WTC11 (cell line): Measurements from ENCODE around the gene SLC4A1AP. TPM values are rescaled to one million over a fixed set of nuclear protein-coding genes. Genes with fewer than 3 reads are reported as not detected.

ENCODE experiments used
- ATAC-seq: fragments of 200-7000 bp; cut with Tn5 transposase; 2 replicates; pipeline ENCODE4 v1.10.0; 2021; ENCODE audit warnings: mild to moderate bottlenecking, moderate library complexity
- CTCF ChIA-PET: fragments of 300-600 bp; sonication (Branson Sonifier 250); formaldehyde crosslinking; loops from one replicate; lab custom pipeline; 2021; ENCODE audit warnings: antibody characterized with exemption; lab: Charles Lee
- POLR2A ChIA-PET: fragments of 350-600 bp; sonication (Branson Sonifier 250); formaldehyde crosslinking; loops from one replicate; lab custom pipeline; 2021; ENCODE audit warnings: antibody characterized with exemption; lab: Charles Lee
- DNase-seq: peaks from one replicate; pipeline ENCODE4 v3.0.0; 2021; ENCODE audit warnings: low spot score
- H3K27ac Mint-ChIP-seq: 2 replicates; pipeline ENCODE4 v1.8.0; 2021; ENCODE audit warnings: mixed read lengths
- H3K27me3 Mint-ChIP-seq: 2 replicates; pipeline ENCODE4 v1.8.0; 2021; ENCODE audit warnings: low read depth, mild to moderate bottlenecking, moderate library complexity, mixed read lengths
- H3K36me3 Mint-ChIP-seq: 2 replicates; pipeline ENCODE4 v1.8.0; 2021; ENCODE audit warnings: mixed read lengths
- H3K4me1 Mint-ChIP-seq: 2 replicates; pipeline ENCODE4 v1.8.0; 2022; ENCODE audit warnings: mixed read lengths
- H3K4me3 Mint-ChIP-seq: 2 replicates; pipeline ENCODE4 v1.8.0; 2021; ENCODE audit warnings: mild to moderate bottlenecking, moderate library complexity, mixed read lengths
- H3K9me3 Mint-ChIP-seq: 2 replicates; pipeline ENCODE4 v1.8.0; 2021; ENCODE audit warnings: mixed read lengths
- AR ChIP-seq: fragments of 250-450 bp; sonication (Bioruptor Pico); IDR thresholded peaks from 2 replicates; pipeline ENCODE4 v1.9.0; 2021; ENCODE audit warnings: mild to moderate bottlenecking
- ARID4B ChIP-seq: sonication (generic); formaldehyde crosslinking; IDR thresholded peaks from 2 replicates; pipeline ENCODE4 v1.8.0; 2023; ENCODE audit warnings: missing genetic modification reagents, mild to moderate bottlenecking, borderline replicate concordance
- ATF2 ChIP-seq: sonication (generic); formaldehyde crosslinking; IDR thresholded peaks from 2 replicates; pipeline ENCODE4 v1.8.1; 2022; ENCODE audit warnings: low read depth, missing genetic modification reagents, borderline replicate concordance
- ELF4 ChIP-seq: sonication (generic); formaldehyde crosslinking; IDR thresholded peaks from 2 replicates; pipeline ENCODE4 v1.8.1; 2022; ENCODE audit warnings: low read depth, mild to moderate bottlenecking, moderate library complexity, missing genetic modification reagents
- EMX1 ChIP-seq: fragments of 250-450 bp; sonication (Bioruptor Pico); IDR thresholded peaks from 2 replicates; pipeline ENCODE4 v1.8.0; 2021; ENCODE audit warnings: mild to moderate bottlenecking
- FOXJ3 ChIP-seq: sonication (generic); formaldehyde crosslinking; IDR thresholded peaks from 2 replicates; pipeline ENCODE4 v1.9.0; 2021; ENCODE audit warnings: missing genetic modification reagents, mild to moderate bottlenecking, borderline replicate concordance
- FOXK1 ChIP-seq: sonication (generic); formaldehyde crosslinking; IDR thresholded peaks from 2 replicates; pipeline ENCODE4 v1.8.0; 2022; ENCODE audit warnings: mild to moderate bottlenecking, moderate library complexity, missing genetic modification reagents
- FOXP1 ChIP-seq: sonication (generic); formaldehyde crosslinking; IDR thresholded peaks from 2 replicates; pipeline ENCODE4 v1.8.0; 2022; ENCODE audit warnings: missing genetic modification reagents, mild to moderate bottlenecking, moderate library complexity, borderline replicate concordance
- JAZF1 ChIP-seq: fragments of 250-450 bp; sonication (Bioruptor Pico); IDR thresholded peaks from 2 replicates; pipeline ENCODE4 v1.9.0; 2021; ENCODE audit warnings: moderate library complexity, mild to moderate bottlenecking, inconsistent platforms
- NR2C2 ChIP-seq: sonication (generic); formaldehyde crosslinking; IDR thresholded peaks from 2 replicates; pipeline ENCODE4 v1.8.0; 2022; ENCODE audit warnings: mild to moderate bottlenecking, missing genetic modification reagents
- SMAD4 ChIP-seq: sonication (generic); formaldehyde crosslinking; IDR thresholded peaks from 2 replicates; pipeline ENCODE4 v1.8.0; 2022; ENCODE audit warnings: mild to moderate bottlenecking, missing genetic modification reagents
- TCF7 ChIP-seq: sonication (generic); formaldehyde crosslinking; IDR thresholded peaks from 2 replicates; pipeline ENCODE4 v1.8.0; 2022; ENCODE audit warnings: mild to moderate bottlenecking, low read depth, missing genetic modification reagents, moderate library complexity
- TEAD4 ChIP-seq: sonication (generic); formaldehyde crosslinking; IDR thresholded peaks from 2 replicates; pipeline ENCODE4 v1.8.0; 2022; ENCODE audit warnings: mild to moderate bottlenecking, missing genetic modification reagents
- TP53 ChIP-seq: sonication (generic); formaldehyde crosslinking; IDR thresholded peaks from 2 replicates; pipeline ENCODE4 v1.8.1; 2023; ENCODE audit warnings: mild to moderate bottlenecking, missing genetic modification reagents
- ZNF138 ChIP-seq: sonication (generic); formaldehyde crosslinking; conservative IDR thresholded peaks from 2 replicates; pipeline ENCODE4 v1.8.1; 2022; ENCODE audit warnings: mild to moderate bottlenecking, moderate library complexity, missing genetic modification reagents
- ZNF219 ChIP-seq: sonication (generic); formaldehyde crosslinking; IDR thresholded peaks from 2 replicates; pipeline ENCODE4 v1.8.0; 2023; ENCODE audit warnings: missing genetic modification reagents, mild to moderate bottlenecking, borderline replicate concordance
- ZNF317 ChIP-seq: sonication (generic); formaldehyde crosslinking; IDR thresholded peaks from 2 replicates; pipeline ENCODE4 v1.8.1; 2023; ENCODE audit warnings: low read depth, mild to moderate bottlenecking, moderate library complexity, missing genetic modification reagents, borderline replicate concordance
- ZNF425 ChIP-seq: fragments of 250-450 bp; sonication (Bioruptor Pico); conservative IDR thresholded peaks from 2 replicates; pipeline ENCODE4 v1.9.0; 2021; ENCODE audit warnings: mild to moderate bottlenecking
- ZNF512 ChIP-seq: sonication (generic); formaldehyde crosslinking; IDR thresholded peaks from 2 replicates; pipeline ENCODE4 v1.8.1; 2022; ENCODE audit warnings: missing genetic modification reagents, borderline replicate concordance
- ZNF532 ChIP-seq: fragments of 250-450 bp; sonication (Bioruptor Pico); IDR thresholded peaks from 2 replicates; pipeline ENCODE4 v1.9.0; 2021; ENCODE audit warnings: mild to moderate bottlenecking, borderline replicate concordance
- total RNA-seq: library from RNA; stranded (reverse); gene quantifications from 3 replicates; pipeline ENCODE4 v1.2.3, GENCODE V29; 2021

The SLC4A1AP gene
- total RNA-seq, 1 experiment from 2014 or later = 20.1 TPM

- TF ChIP-seq JAZF1 (CRISPR knock-in tag) = no peak
- TF ChIP-seq ZNF512 (CRISPR knock-in tag) = no peak
- TF ChIP-seq NR2C2 = no peak
- TF ChIP-seq ZNF532 (CRISPR knock-in tag) = no peak
- no peak for TF ChIP-seq SMAD4 (CRISPR knock-in tag)
- no peak for TF ChIP-seq ZNF425 (CRISPR knock-in tag)
- TF ChIP-seq TP53 = no peak
- TF ChIP-seq ZNF219 (CRISPR knock-in tag) = no peak
- TF ChIP-seq TEAD4 (CRISPR knock-in tag) = no peak
- no peak for TF ChIP-seq FOXJ3 (CRISPR knock-in tag)
- no peak for TF ChIP-seq EMX1
- TF ChIP-seq ARID4B = no peak
- no peak for TF ChIP-seq ELF4 (CRISPR knock-in tag)
- TF ChIP-seq ZNF138 (CRISPR knock-in tag) = no peak
- TF ChIP-seq ZNF317 = no peak
- TF ChIP-seq FOXK1 (CRISPR knock-in tag) = no peak
- TF ChIP-seq FOXP1 (CRISPR knock-in tag) = no peak
- no peak for TF ChIP-seq ATF2 (CRISPR knock-in tag)
- TF ChIP-seq AR = no peak
- TF ChIP-seq TCF7 = no peak
- TF ChIP-seq, all 79 proteins: peak for 0
- Mint-ChIP-seq H3K4me1 (no peaks in the 10 kb centered on the region), H3K9me3 (no peaks in the 10 kb centered on the region), H3K36me3 (peaks cover 18% of the 10 kb centered on the region), H3K27me3 (no peaks in the 10 kb centered on the region), H3K27ac (no peak overlapping the region), H3K4me3 (no peak overlapping the region)
- CTCF ChIA-PET = no interaction called here
- POLR2A ChIA-PET = interaction anchor here (0.6 kb wide), 1 partner anchor 704 kb away, joined by 3 read pairs; no protein-coding TSS in a partner anchor
- DNase-seq (no peak), ATAC-seq (no peak)
Observed at GRCh38 chr2:27687232-27687631, 23.5 kb downstream of the SLC4A1AP start.
